Endothelial cell of umbilical vein (primary cell): Measurements from ENCODE around the gene RBPJ. TPM values are rescaled to one million over a fixed set of nuclear protein-coding genes. Genes with fewer than 3 reads are reported as not detected.

Experiments
- BruUV-seq: library from RNA; stranded (reverse); fragments of 400-500 nt; replicated peaks from 2 replicates; lab custom pipeline; 2021; lab: Mats Ljungman, UMichigan
- CTCF ChIA-PET: fragments of 300-600, 350-600 bp; sonication (Branson Sonifier 250); formaldehyde crosslinking; loops from one replicate; lab custom pipeline; 2021; ENCODE audit warnings: antibody characterized with exemption, inconsistent platforms; lab: Charles Lee
- POLR2A ChIA-PET: fragments of 300-600, 350-600 bp; sonication (Branson Sonifier 250); formaldehyde crosslinking; loops from one replicate; lab custom pipeline; 2021; ENCODE audit warnings: antibody characterized with exemption, inconsistent platforms; lab: Charles Lee
- DNase-seq: peaks from one replicate; pipeline ENCODE4 v3.0.0-alpha.2; 2011; ENCODE audit warnings: low read depth, low spot score
- FAIRE-seq: peaks from 2 replicates; lab custom pipeline; 2011; peaks lifted over from hg19 to GRCh38; lab: Jason Lieb, UNC
- H2AFZ ChIP-seq: 2 replicates; pipeline ENCODE4 v1.6.0; 2012; ENCODE audit warnings: low read depth, low read length, control low read depth, inconsistent platforms
- H3K27ac ChIP-seq: 2 replicates; pipeline ENCODE4 v1.5.1; 2011; ENCODE audit warnings: low read depth, mild to moderate bottlenecking, control low read depth, low read length, moderate library complexity; ENCODE audit not compliant: insufficient read depth
- H3K27me3 ChIP-seq, 2 experiments: 2 replicates each; pipeline versions ENCODE4 v1.6.0 to v1.6.1; 2011; ENCODE audit warnings: low read length in 2 of 2, mixed read lengths in 1 of 2; ENCODE audit not compliant: control insufficient read depth in 2 of 2, insufficient read depth in 2 of 2
- H3K36me3 ChIP-seq, 2 experiments: 2 replicates in 1 of 2; 3 replicates in 1 of 2; pipeline ENCODE4 v1.5.1; 2011; ENCODE audit warnings: low read length in 2 of 2, mild to moderate bottlenecking in 1 of 2, moderate library complexity in 1 of 2; ENCODE audit not compliant: control insufficient read depth in 2 of 2, insufficient read depth in 2 of 2; ENCODE audit errors: extremely low read depth in 1 of 2
- H3K4me1 ChIP-seq: 3 replicates; pipeline ENCODE4 v1.5.1; 2011; ENCODE audit warnings: mild to moderate bottlenecking, low read length; ENCODE audit not compliant: control insufficient read depth, insufficient read depth; ENCODE audit errors: extremely low read depth
- H3K4me2 ChIP-seq: 2 replicates; pipeline ENCODE4 v1.6.1; 2011; ENCODE audit warnings: low read length, control low read depth, mixed read lengths; ENCODE audit not compliant: insufficient read depth
- H3K4me3 ChIP-seq, 3 experiments: fragments of 200-600 bp in 1 of 3; sonication (generic), shearing (Covaris generic) in 1 of 3; replicated peaks in 1 of 3; 2 replicates each; pipeline ENCODE4 v1.5.1; 2011 to 2016; ENCODE audit warnings: control low read depth in 3 of 3, low read length in 3 of 3, mild to moderate bottlenecking in 2 of 3, inconsistent platforms in 1 of 3, low read depth in 1 of 3, moderate library complexity in 1 of 3; ENCODE audit not compliant: insufficient read depth in 1 of 3
- H3K79me2 ChIP-seq: 2 replicates; pipeline ENCODE4 v1.6.0; 2012; ENCODE audit warnings: low read length, inconsistent platforms; ENCODE audit not compliant: control insufficient read depth, insufficient read depth
- H3K9ac ChIP-seq: replicated peaks from 2 replicates; pipeline ENCODE3; 2011; ENCODE audit warnings: low read length, control low read depth; ENCODE audit not compliant: insufficient read depth; ENCODE audit errors: extremely low read depth
- H3K9me1 ChIP-seq: replicated peaks from 3 replicates; pipeline ENCODE4 v1.6.0; 2011; ENCODE audit warnings: mild to moderate bottlenecking, low read length; ENCODE audit not compliant: control insufficient read depth, insufficient read depth; ENCODE audit errors: extremely low read depth
- H3K9me3 ChIP-seq: replicated peaks from 2 replicates; pipeline ENCODE4 v1.5.1; 2012; ENCODE audit warnings: low read length, inconsistent platforms; ENCODE audit not compliant: control insufficient read depth, insufficient read depth
- H4K20me1 ChIP-seq: replicated peaks from 2 replicates; pipeline ENCODE3; 2011; ENCODE audit warnings: mild to moderate bottlenecking, low read length; ENCODE audit not compliant: control insufficient read depth, insufficient read depth; ENCODE audit errors: extremely low read depth
- EZH2 ChIP-seq: IDR thresholded peaks from 2 replicates; pipeline ENCODE4 v1.6.1; 2012; ENCODE audit warnings: borderline replicate concordance, low read depth, mild to moderate bottlenecking, moderate library complexity, low read length, inconsistent platforms; ENCODE audit not compliant: severe bottlenecking
- FOS ChIP-seq: IDR thresholded peaks from 2 replicates; pipeline ENCODE4 v1.6.1; 2011; ENCODE audit warnings: mild to moderate bottlenecking, low read length, moderate library complexity, borderline replicate concordance; ENCODE audit not compliant: insufficient read depth
- GATA2 ChIP-seq: IDR thresholded peaks from 2 replicates; pipeline ENCODE4 v1.7.0; 2011; ENCODE audit warnings: low read depth, mild to moderate bottlenecking, moderate library complexity, mixed read lengths, low read length; ENCODE audit not compliant: insufficient read length, insufficient read depth
- JUN ChIP-seq: IDR thresholded peaks from 2 replicates; pipeline ENCODE4 v1.6.1; 2011; ENCODE audit warnings: borderline replicate concordance, low read depth; ENCODE audit not compliant: insufficient read length, insufficient read depth
- MYC ChIP-seq: IDR thresholded peaks from one replicate; pipeline ENCODE4 v1.6.1; 2011; ENCODE audit warnings: mild to moderate bottlenecking, low read depth, low read length
- POLR2A ChIP-seq: IDR thresholded peaks from 2 replicates; pipeline ENCODE4 v1.6.1; 2012; ENCODE audit warnings: low read depth, mild to moderate bottlenecking, control low read depth, low read length
- POLR2AphosphoS5 ChIP-seq: IDR thresholded peaks from 2 replicates; pipeline ENCODE4 v1.6.1; 2012; ENCODE audit warnings: low read depth, mild to moderate bottlenecking, control low read depth, low read length, moderate library complexity; ENCODE audit not compliant: insufficient read depth
- dilution Hi-C: fragments of 300-500 bp; cut with MboI; formaldehyde crosslinking; loops from one replicate; pipeline ENCODE4 v1.15.0; 2019; ENCODE audit warnings: low sequenced_read_pairs; ENCODE audit not compliant: extremely low pct_ligation_motif_present
- intact Hi-C: fragments of 100-400 bp; cut with micrococcal nuclease; formaldehyde crosslinking; loops from one replicate; pipeline ENCODE4 v1.10.0; 2022
- polyA plus RNA-seq, 4 experiments: library from polyadenylated mRNA; depleted of rRNA in 3 of 4; stranded (reverse) in 3 of 4; unstranded in 1 of 4; fragments of >200 nt; gene quantifications; 2 replicates each; pipeline versions ENCODE4 v1.2.1 to v1.2.3, GENCODE V29; 2011 to 2012; ENCODE audit warnings: missing spikeins in 1 of 4
- total RNA-seq: library from RNA; stranded (reverse); gene quantifications from 2 replicates; pipeline ENCODE4 v1.2.3, GENCODE V29; 2021
- TF ChIP-seq, protein P1 (sequence below), 2 donors: IDR thresholded peaks; 1 replicate in 1 of 2; 2 replicates in 1 of 2; pipeline ENCODE4 v1.5.1; 2011; ENCODE audit warnings: low read length in 2 of 2, mild to moderate bottlenecking in 2 of 2, moderate library complexity in 2 of 2, control low read depth in 1 of 2, inconsistent platforms in 1 of 2, low read depth in 1 of 2; ENCODE audit not compliant: insufficient read depth in 1 of 2; ENCODE audit errors: extremely low read depth in 1 of 2
- TF ChIP-seq, protein P2 (sequence below): IDR thresholded peaks from 2 replicates; pipeline ENCODE4 v1.6.1; 2011; ENCODE audit not compliant: insufficient read depth, insufficient read length

The RBPJ gene
- total and polyA plus RNA-seq, 2 donors (not counting 3 experiments of a cell fraction or from before 2014, with no cell fraction given), result 17.0 to 42.9 TPM

DNA sequence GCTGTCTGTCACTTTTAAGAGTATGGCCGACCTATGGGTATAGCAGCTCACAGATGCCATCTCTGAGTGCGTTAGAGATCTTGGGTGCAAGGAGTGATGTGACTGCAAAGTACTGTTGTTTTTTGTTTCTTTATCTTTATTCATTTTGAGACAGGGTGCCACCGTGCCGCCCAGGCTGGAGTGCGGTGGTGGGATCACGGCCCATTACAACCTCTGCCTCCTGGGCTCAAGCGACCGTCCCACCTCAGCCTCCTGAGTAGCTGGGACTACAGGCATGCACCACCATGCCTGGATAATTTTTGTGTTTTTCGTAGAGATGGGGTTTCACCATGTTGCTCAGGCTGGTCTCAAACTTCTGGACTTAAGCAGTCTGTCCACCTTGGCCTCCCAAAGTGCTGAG lies 98.0 kb downstream of the RBPJ start:
- Histone ChIP-seq H3K36me3 (peaks cover 0 to 2% of the 10 kb centered on the region in 2 experiments), H3K27me3 (no peaks in the 10 kb centered on the region), H3K79me2 (no peaks in the 10 kb centered on the region), H3K9me3 (no peaks in the 10 kb centered on the region), H3K9ac (no peak overlapping the region), H3K4me3 (no peak overlapping the region), H2AFZ (no peak overlapping the region), H4K20me1 (peaks cover 3% of the 10 kb centered on the region), H3K4me2 (no peak overlapping the region), H3K27ac (no peak overlapping the region), H3K4me1 (no peaks in the 10 kb centered on the region), H3K9me1 (no peaks in the 10 kb centered on the region)
- FAIRE-seq (no peak), DNase-seq (no peak)
- POLR2A ChIA-PET, result no interaction called here
- dilution Hi-C loops, result no loop called here
- no peak for TF ChIP-seq GATA2
- TF ChIP-seq MYC, result no peak
- TF ChIP-seq JUN, result no peak
- no peak for TF ChIP-seq EZH2
- TF ChIP-seq POLR2AphosphoS5, result no peak
- TF ChIP-seq FOS, result no peak
- TF ChIP-seq POLR2A, result no peak
- TF ChIP-seq, protein P1, sequence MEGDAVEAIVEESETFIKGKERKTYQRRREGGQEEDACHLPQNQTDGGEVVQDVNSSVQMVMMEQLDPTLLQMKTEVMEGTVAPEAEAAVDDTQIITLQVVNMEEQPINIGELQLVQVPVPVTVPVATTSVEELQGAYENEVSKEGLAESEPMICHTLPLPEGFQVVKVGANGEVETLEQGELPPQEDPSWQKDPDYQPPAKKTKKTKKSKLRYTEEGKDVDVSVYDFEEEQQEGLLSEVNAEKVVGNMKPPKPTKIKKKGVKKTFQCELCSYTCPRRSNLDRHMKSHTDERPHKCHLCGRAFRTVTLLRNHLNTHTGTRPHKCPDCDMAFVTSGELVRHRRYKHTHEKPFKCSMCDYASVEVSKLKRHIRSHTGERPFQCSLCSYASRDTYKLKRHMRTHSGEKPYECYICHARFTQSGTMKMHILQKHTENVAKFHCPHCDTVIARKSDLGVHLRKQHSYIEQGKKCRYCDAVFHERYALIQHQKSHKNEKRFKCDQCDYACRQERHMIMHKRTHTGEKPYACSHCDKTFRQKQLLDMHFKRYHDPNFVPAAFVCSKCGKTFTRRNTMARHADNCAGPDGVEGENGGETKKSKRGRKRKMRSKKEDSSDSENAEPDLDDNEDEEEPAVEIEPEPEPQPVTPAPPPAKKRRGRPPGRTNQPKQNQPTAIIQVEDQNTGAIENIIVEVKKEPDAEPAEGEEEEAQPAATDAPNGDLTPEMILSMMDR (IDR thresholded peaks at IDR 0.05; ENCODE audit: extremely low read depth in 1 of 2, insufficient read depth in 1 of 2, low read depth in 1 of 2, low read length in 2 of 2), result no peak
- TF ChIP-seq, protein P2, sequence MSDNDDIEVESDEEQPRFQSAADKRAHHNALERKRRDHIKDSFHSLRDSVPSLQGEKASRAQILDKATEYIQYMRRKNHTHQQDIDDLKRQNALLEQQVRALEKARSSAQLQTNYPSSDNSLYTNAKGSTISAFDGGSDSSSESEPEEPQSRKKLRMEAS, result no peak
- BruUV-seq, result no TSS peak
- intact Hi-C loops, result loop anchor here (10.0 kb wide), 1 partner anchor 554 kb away; the partner anchor contains the start of gene SEL1L3
- CTCF ChIA-PET, result interaction anchor here (3.0 to 3.5 kb wide), 2 partner anchors 9 to 89 kb away, joined by 11 to 26 read pairs; no protein-coding TSS in a partner anchor
